ENCODE results near the gene HDHD3. TPM values are rescaled to one million over a fixed set of nuclear protein-coding genes. Genes with fewer than 3 reads are reported as not detected.

Gene HDHD3
- polyA plus RNA-seq, 3 donors, result 8.3 to 12.0 (median 9.2) TPM

GRCh38 chr9:113403646-113404045 lies 26.9 kb upstream of the HDHD3 start:
- WGBS (ENCODE audit: insufficient coverage), result no CpG with 5 or more reads among the region's 2 CpGs
- H3K4me1 Mint-ChIP-seq, result peaks cover 66% of the 10 kb centered on the region
- peak; percentile 57 to 84 (median 64) for DNase-seq
- H3K9me3 Mint-ChIP-seq, result no peaks in the 10 kb centered on the region
- H3K27me3 ChIP-seq (ENCODE audit: control insufficient read depth in 2 of 2, insufficient read depth in 2 of 2, low read length in 2 of 2), result no peaks in the 10 kb centered on the region
- peak overlapping the region in 1 of 3 experiments; percentile 46 for H3K4me3 ChIP-seq (replicated peaks in 1 of 3; ENCODE audit: low read depth in 2 of 3, low read length in 3 of 3)
- H3K79me2 ChIP-seq (ENCODE audit: insufficient read depth, low read length), result peaks cover 44% of the 10 kb centered on the region
- peak overlapping the region; percentile 77 to 94 (median 90) for H3K27ac Mint-ChIP-seq
- H3K36me3 Mint-ChIP-seq, result peaks cover 12% of the 10 kb centered on the region in 2 donors
- H4K20me1 ChIP-seq (ENCODE audit: insufficient read depth, low read length), result no peaks in the 10 kb centered on the region
- no peak overlapping the region for H2AFZ ChIP-seq (ENCODE audit: insufficient read depth, low read depth, low read length, poor library complexity, severe bottlenecking)
- H3K4me1 ChIP-seq (ENCODE audit: control insufficient read depth in 1 of 2, insufficient read depth in 2 of 2, low read length in 2 of 2), result peaks cover 57 to 67% of the 10 kb centered on the region in 2 donors
- H3K4me2 ChIP-seq (replicated peaks; ENCODE audit: extremely low read depth, low read length, poor library complexity, severe bottlenecking), result peak overlapping the region; percentile 50
- no peaks in the 10 kb centered on the region for H3K27me3 Mint-ChIP-seq (ENCODE audit: low read depth in 3 of 3)
- H3K9ac ChIP-seq (ENCODE audit: insufficient read depth, low read length, poor library complexity, severe bottlenecking), result no peak overlapping the region
- H3K36me3 ChIP-seq (replicated peaks in 1 of 2; ENCODE audit: control insufficient read depth in 1 of 2, insufficient read depth in 2 of 2, low read length in 2 of 2), result peaks cover 12 to 15% of the 10 kb centered on the region in 2 donors
- H3K27ac ChIP-seq (ENCODE audit: low read depth in 1 of 2, low read length in 2 of 2), result peak overlapping the region; percentile 68 to 78
- no peak for TF ChIP-seq CTCF (IDR thresholded peaks at IDR 0.05)
- peak overlapping the region; percentile 13 to 62 for H3K4me3 Mint-ChIP-seq
- H3K9me3 ChIP-seq (replicated peaks in 1 of 2; ENCODE audit: control insufficient read depth in 1 of 2, insufficient read depth in 1 of 2, low read length in 2 of 2), result no peaks in the 10 kb centered on the region
- intact Hi-C loops (cut with micrococcal nuclease), result loop anchor here (1.0 to 10.0 kb wide), 2 partner anchors 59 to 255 kb away; partner anchors contain the start of genes BSPRY (in 1 of the 2) and WDR31 (in 1 of the 2)

GRCh38 chr9:113401027-113401792 lies 24.4 kb upstream of the HDHD3 start, which contains the start of gene ALAD:
ALAD (minus strand) TSS chr9:113401284; CDS start chr9:113393559, 7,725 bp downstream.
- no peaks in the 10 kb centered on the region for H3K9me3 ChIP-seq (replicated peaks in 1 of 2; ENCODE audit: control insufficient read depth in 1 of 2, insufficient read depth in 1 of 2, low read length in 2 of 2)
- H3K4me1 Mint-ChIP-seq, result peaks cover 63% of the 10 kb centered on the region
- H3K27me3 ChIP-seq (ENCODE audit: control insufficient read depth in 2 of 2, insufficient read depth in 2 of 2, low read length in 2 of 2), result no peaks in the 10 kb centered on the region
- H3K4me2 ChIP-seq (replicated peaks; ENCODE audit: extremely low read depth, low read length, poor library complexity, severe bottlenecking), result peak within 1 kb of the TSS; percentile 94
- peaks cover 7 to 8% of the 10 kb centered on the region in 2 donors for H3K36me3 Mint-ChIP-seq
- under 1% methylated on average over 45 of the region's 50 CpGs for WGBS (ENCODE audit: insufficient coverage)
- DNase-seq, result peak; percentile 97 to 99 (median 97)
- peaks cover 7% of the 10 kb centered on the region for H4K20me1 ChIP-seq (ENCODE audit: insufficient read depth, low read length)
- H3K9me3 Mint-ChIP-seq, result no peaks in the 10 kb centered on the region
- H2AFZ ChIP-seq (ENCODE audit: insufficient read depth, low read depth, low read length, poor library complexity, severe bottlenecking), result peak within 1 kb of the TSS; percentile 94
- peak within 1 kb of the TSS; percentile 79 to 93 (median 87) for H3K27ac Mint-ChIP-seq
- intact Hi-C loops (cut with micrococcal nuclease), result loop anchor here in 1 of 2 donors (10.0 kb wide), 1 partner anchor 56 kb away; the partner anchor contains the start of genes BSPRY and WDR31
- peaks cover 53 to 63% of the 10 kb centered on the region in 2 donors for H3K4me1 ChIP-seq (ENCODE audit: control insufficient read depth in 1 of 2, insufficient read depth in 2 of 2, low read length in 2 of 2)
- peak within 1 kb of the TSS; percentile 87 to 93 for H3K4me3 Mint-ChIP-seq
- H3K9ac ChIP-seq (ENCODE audit: insufficient read depth, low read length, poor library complexity, severe bottlenecking), result peak within 1 kb of the TSS; percentile 78
- peaks cover 53% of the 10 kb centered on the region for H3K79me2 ChIP-seq (ENCODE audit: insufficient read depth, low read length)
- peak within 1 kb of the TSS; percentile 79 to 96 (median 84) for H3K4me3 ChIP-seq (replicated peaks in 1 of 3; ENCODE audit: low read depth in 2 of 3, low read length in 3 of 3)
- peak within 1 kb of the TSS; percentile 36 to 77 for H3K27ac ChIP-seq (ENCODE audit: low read depth in 1 of 2, low read length in 2 of 2)
- H3K27me3 Mint-ChIP-seq (ENCODE audit: low read depth in 3 of 3), result peaks cover 0 to under 1% (median 0%) of the 10 kb centered on the region in 3 donors
- H3K36me3 ChIP-seq (replicated peaks in 1 of 2; ENCODE audit: control insufficient read depth in 1 of 2, insufficient read depth in 2 of 2, low read length in 2 of 2), result peaks cover 0 to 7% of the 10 kb centered on the region in 2 donors
- TF ChIP-seq CTCF (IDR thresholded peaks at IDR 0.05), result peak; percentile 95

All from CD14-positive monocyte (primary cell).